BE2C (cell line): ENCODE results near the gene NR3C2.

Source experiments
- DNase-seq: peaks from one replicate; pipeline ENCODE4 v3.0.0-alpha.2; 2020
- H3K27me3 ChIP-seq: fragments of 250-450 bp; sonication (Bioruptor Pico); 2 replicates; pipeline ENCODE4 v1.5.1; 2020; ENCODE audit warnings: mild to moderate bottlenecking
- H3K36me3 ChIP-seq: fragments of 250-450 bp; sonication (Bioruptor Pico); 2 replicates; pipeline ENCODE4 v1.5.1; 2020; ENCODE audit warnings: mild to moderate bottlenecking
- H3K4me1 ChIP-seq: fragments of 250-450 bp; sonication (Bioruptor Pico); 2 replicates; pipeline ENCODE4 v1.5.1; 2020
- H3K4me3 ChIP-seq: 2 replicates; pipeline ENCODE4 v1.5.1; 2011; ENCODE audit warnings: low read depth, low read length
- H3K9me3 ChIP-seq: fragments of 250-450 bp; sonication (Bioruptor Pico); 2 replicates; pipeline ENCODE4 v1.5.1; 2020
- TF ChIP-seq, protein P1 (sequence below): IDR thresholded peaks from 2 replicates; pipeline ENCODE4 v1.5.1; 2012; ENCODE audit warnings: mild to moderate bottlenecking, low read depth, low read length

NR3C2 gene

GRCh38 chr4:148412460-148412994 is 29.7 kb downstream of the NR3C2 start:
- Histone ChIP-seq H3K36me3 (no peaks in the 10 kb centered on the region), H3K4me1 (peaks cover 27% of the 10 kb centered on the region), H3K27me3 (no peaks in the 10 kb centered on the region), H3K9me3 (no peaks in the 10 kb centered on the region), H3K4me3 (no peak overlapping the region)
- TF ChIP-seq, protein P1, sequence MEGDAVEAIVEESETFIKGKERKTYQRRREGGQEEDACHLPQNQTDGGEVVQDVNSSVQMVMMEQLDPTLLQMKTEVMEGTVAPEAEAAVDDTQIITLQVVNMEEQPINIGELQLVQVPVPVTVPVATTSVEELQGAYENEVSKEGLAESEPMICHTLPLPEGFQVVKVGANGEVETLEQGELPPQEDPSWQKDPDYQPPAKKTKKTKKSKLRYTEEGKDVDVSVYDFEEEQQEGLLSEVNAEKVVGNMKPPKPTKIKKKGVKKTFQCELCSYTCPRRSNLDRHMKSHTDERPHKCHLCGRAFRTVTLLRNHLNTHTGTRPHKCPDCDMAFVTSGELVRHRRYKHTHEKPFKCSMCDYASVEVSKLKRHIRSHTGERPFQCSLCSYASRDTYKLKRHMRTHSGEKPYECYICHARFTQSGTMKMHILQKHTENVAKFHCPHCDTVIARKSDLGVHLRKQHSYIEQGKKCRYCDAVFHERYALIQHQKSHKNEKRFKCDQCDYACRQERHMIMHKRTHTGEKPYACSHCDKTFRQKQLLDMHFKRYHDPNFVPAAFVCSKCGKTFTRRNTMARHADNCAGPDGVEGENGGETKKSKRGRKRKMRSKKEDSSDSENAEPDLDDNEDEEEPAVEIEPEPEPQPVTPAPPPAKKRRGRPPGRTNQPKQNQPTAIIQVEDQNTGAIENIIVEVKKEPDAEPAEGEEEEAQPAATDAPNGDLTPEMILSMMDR = no peak
- no peak for DNase-seq

GRCh38 chr4:148405161-148405893 is 36.9 kb downstream of the NR3C2 start:
- H3K4me1 ChIP-seq = no peaks in the 10 kb centered on the region
- no peak overlapping the region for H3K4me3 ChIP-seq
- TF ChIP-seq, protein P1 = no peak
- no peaks in the 10 kb centered on the region for H3K36me3 ChIP-seq
- H3K9me3 ChIP-seq = no peaks in the 10 kb centered on the region
- no peak for DNase-seq
- H3K27me3 ChIP-seq = no peaks in the 10 kb centered on the region

DNA sequence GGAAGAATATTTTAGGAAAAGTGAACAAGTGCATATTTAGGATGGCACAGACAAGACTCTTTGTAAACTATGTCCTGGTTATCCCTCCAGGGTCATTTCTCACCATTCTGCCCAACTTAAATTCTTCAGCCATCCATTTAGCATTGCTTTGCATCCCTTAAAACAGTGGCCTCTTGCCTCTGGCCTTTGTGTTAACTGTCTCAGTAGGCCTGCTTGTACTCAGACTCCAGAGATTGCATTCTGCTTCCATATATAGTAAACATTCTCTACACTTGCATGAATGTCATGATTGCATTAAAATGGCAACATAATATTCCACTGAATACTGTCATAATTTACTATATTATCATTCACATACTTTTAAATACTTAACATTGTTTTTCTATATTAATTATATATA is 43.2 kb downstream of the NR3C2 start:
- TF ChIP-seq, protein P1 = no peak
- DNase-seq = no peak
- H3K9me3 ChIP-seq = no peaks in the 10 kb centered on the region
- H3K4me1 ChIP-seq = no peaks in the 10 kb centered on the region
- no peak overlapping the region for H3K4me3 ChIP-seq
- no peaks in the 10 kb centered on the region for H3K36me3 ChIP-seq
- H3K27me3 ChIP-seq = no peaks in the 10 kb centered on the region

- no peak for DNase-seq
- TF ChIP-seq, protein P1 = no peak
Observed at GRCh38 chr4:148397771-148398170, 44.4 kb downstream of the NR3C2 start.

DNA sequence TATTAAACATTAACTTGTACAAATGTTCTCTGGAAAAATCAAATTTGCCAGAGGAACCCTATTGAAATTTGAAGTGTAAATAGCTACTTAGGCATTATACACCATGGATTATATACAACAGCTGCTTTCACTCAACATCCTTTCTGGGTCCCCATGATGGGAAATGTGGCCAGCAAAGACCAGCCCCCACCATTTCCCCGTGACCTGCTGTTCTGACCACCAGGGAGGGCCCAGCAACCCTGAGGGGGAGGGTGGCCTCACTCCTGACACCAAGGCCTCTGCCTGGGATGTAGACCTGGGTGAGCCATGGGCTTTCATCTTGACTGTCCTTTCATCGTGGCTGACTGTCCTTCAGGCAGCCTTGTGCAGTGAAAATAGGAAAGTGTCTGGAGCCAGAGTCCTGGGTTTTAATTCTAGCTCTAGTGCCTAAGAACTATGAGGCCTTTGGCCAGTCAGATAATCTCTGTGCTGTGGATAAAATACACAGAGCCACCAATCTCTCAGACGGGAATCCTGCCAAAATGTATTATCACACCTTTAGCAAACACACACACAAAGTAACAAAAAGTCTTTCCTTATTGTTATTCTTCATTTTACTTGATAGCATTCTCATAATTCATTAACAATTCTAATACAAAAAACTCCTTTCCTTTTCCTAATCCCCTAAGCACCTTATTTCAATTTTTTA is 45.1 kb downstream of the NR3C2 start:
- TF ChIP-seq, protein P1 = no peak
- no peaks in the 10 kb centered on the region for H3K27me3 ChIP-seq
- DNase-seq = no peak
- no peaks in the 10 kb centered on the region for H3K4me1 ChIP-seq
- H3K36me3 ChIP-seq = no peaks in the 10 kb centered on the region
- H3K9me3 ChIP-seq = no peaks in the 10 kb centered on the region
- no peak overlapping the region for H3K4me3 ChIP-seq

More at GRCh38 chr4:148397771-148398170, 44.4 kb downstream of the NR3C2 start:
- no peaks in the 10 kb centered on the region for H3K36me3 ChIP-seq
- H3K4me1 ChIP-seq = no peaks in the 10 kb centered on the region
- H3K4me3 ChIP-seq = no peak overlapping the region
- no peaks in the 10 kb centered on the region for H3K27me3 ChIP-seq
- no peaks in the 10 kb centered on the region for H3K9me3 ChIP-seq

DNA sequence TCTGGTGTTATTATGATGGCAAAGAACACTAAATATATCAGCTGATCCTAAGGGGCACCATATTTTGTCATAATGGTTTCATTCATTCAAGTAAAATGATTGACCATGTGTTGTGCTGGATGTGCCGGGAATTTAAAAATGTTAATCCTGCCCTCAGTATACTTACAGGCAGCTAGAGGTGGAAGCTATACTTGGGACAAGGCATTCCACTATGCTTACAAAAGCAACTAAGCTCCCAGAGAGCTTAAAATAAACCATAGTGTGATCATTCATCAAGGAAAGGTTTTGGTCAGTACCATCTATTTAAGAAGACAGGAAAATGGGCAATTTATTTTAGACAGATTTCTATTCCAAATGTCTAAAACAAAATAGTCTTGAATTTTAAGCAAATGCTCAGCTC is 46.4 kb downstream of the NR3C2 start:
- no peak for DNase-seq
- Histone ChIP-seq H3K36me3 (no peaks in the 10 kb centered on the region), H3K27me3 (no peaks in the 10 kb centered on the region), H3K4me3 (no peak overlapping the region), H3K4me1 (no peaks in the 10 kb centered on the region), H3K9me3 (no peaks in the 10 kb centered on the region)
- TF ChIP-seq, protein P1 = no peak
